ENCODE measurements around the gene PHOX2A. TPM values are rescaled to one million over a fixed set of nuclear protein-coding genes. Genes with fewer than 3 reads are reported as not detected.

The PHOX2A gene
- total RNA-seq, 1 donor from 2014 or later: not detected

GRCh38 chr11:72232260-72233055 lies 11.5 kb downstream of the PHOX2A start:
- Mint-ChIP-seq H3K27ac (no peak overlapping the region), H3K9me3 (no peaks in the 10 kb centered on the region), H3K36me3 (peaks cover 48% of the 10 kb centered on the region), H3K27me3 (ENCODE audit: low read depth) (no peaks in the 10 kb centered on the region), H3K4me3 (no peak overlapping the region), H3K4me1 (no peaks in the 10 kb centered on the region)
- no peak for TF ChIP-seq CTCF (IDR thresholded peaks at IDR 0.05; ENCODE audit: unreplicated experiment)
- DNase-seq (ENCODE audit: low spot score in 2 of 2, unreplicated experiment in 2 of 2): no peak

GRCh38 chr11:72231396-72232259 lies 12.3 kb downstream of the PHOX2A start:
- Mint-ChIP-seq H3K9me3 (no peaks in the 10 kb centered on the region), H3K36me3 (peaks cover 45% of the 10 kb centered on the region), H3K27me3 (ENCODE audit: low read depth) (no peaks in the 10 kb centered on the region), H3K27ac (no peak overlapping the region), H3K4me1 (peaks cover under 1% of the 10 kb centered on the region), H3K4me3 (no peak overlapping the region)
- DNase-seq (ENCODE audit: low spot score in 2 of 2, unreplicated experiment in 2 of 2): no peak
- TF ChIP-seq CTCF (IDR thresholded peaks at IDR 0.05; ENCODE audit: unreplicated experiment): no peak

GRCh38 chr11:72230764-72231365 lies 13.1 kb downstream of the PHOX2A start:
- H3K4me3 Mint-ChIP-seq: no peak overlapping the region
- DNase-seq (ENCODE audit: low spot score in 2 of 2, unreplicated experiment in 2 of 2): no peak
- H3K27ac Mint-ChIP-seq: no peak overlapping the region
- H3K9me3 Mint-ChIP-seq: no peaks in the 10 kb centered on the region
- TF ChIP-seq CTCF (IDR thresholded peaks at IDR 0.05; ENCODE audit: unreplicated experiment): no peak
- H3K36me3 Mint-ChIP-seq: peaks cover 43% of the 10 kb centered on the region
- H3K4me1 Mint-ChIP-seq: peaks cover 8% of the 10 kb centered on the region
- H3K27me3 Mint-ChIP-seq (ENCODE audit: low read depth): no peaks in the 10 kb centered on the region

- Mint-ChIP-seq H3K4me3 (no peak overlapping the region), H3K36me3 (peaks cover 38% of the 10 kb centered on the region), H3K4me1 (peaks cover 15% of the 10 kb centered on the region), H3K27ac (no peak overlapping the region), H3K27me3 (ENCODE audit: low read depth) (no peaks in the 10 kb centered on the region), H3K9me3 (no peaks in the 10 kb centered on the region)
- DNase-seq (ENCODE audit: low spot score in 2 of 2, unreplicated experiment in 2 of 2): no peak
- TF ChIP-seq CTCF (IDR thresholded peaks at IDR 0.05; ENCODE audit: unreplicated experiment): no peak
Observed at GRCh38 chr11:72229925-72230763, 13.8 kb downstream of the PHOX2A start.

GRCh38 chr11:72229336-72229924 lies 14.5 kb downstream of the PHOX2A start:
- no peak for TF ChIP-seq CTCF (IDR thresholded peaks at IDR 0.05; ENCODE audit: unreplicated experiment)
- DNase-seq (ENCODE audit: low spot score in 2 of 2, unreplicated experiment in 2 of 2): no peak

More at GRCh38 chr11:72229336-72229924, 14.5 kb downstream of the PHOX2A start:
- Mint-ChIP-seq H3K27me3 (ENCODE audit: low read depth) (no peaks in the 10 kb centered on the region), H3K9me3 (no peaks in the 10 kb centered on the region), H3K36me3 (peaks cover 31% of the 10 kb centered on the region), H3K4me3 (no peak overlapping the region), H3K27ac (no peak overlapping the region), H3K4me1 (peaks cover 16% of the 10 kb centered on the region)

All from mesothelial cell of epicardium (in vitro differentiated cells).